ENCODE measurements around the gene SZT2.

GRCh38 chr1:43431676-43432075, 42.0 kb downstream of the SZT2 start:
- TF ChIP-seq CTCF (IDR thresholded peaks at IDR 0.05; ENCODE audit: low read depth, low read length): no peak
- no peak for TF ChIP-seq EZH2phosphoT487 (IDR thresholded peaks at IDR 0.05; ENCODE audit: low read depth)

All from OCI-LY3 (cell line).